Measurements from ENCODE around the gene ALDH18A1. TPM values are rescaled to one million over a fixed set of nuclear protein-coding genes. Genes with fewer than 3 reads are reported as not detected.

The ALDH18A1 gene
- total RNA-seq, 2 donors from 2014 or later: 81.0 to 130 TPM

DNA sequence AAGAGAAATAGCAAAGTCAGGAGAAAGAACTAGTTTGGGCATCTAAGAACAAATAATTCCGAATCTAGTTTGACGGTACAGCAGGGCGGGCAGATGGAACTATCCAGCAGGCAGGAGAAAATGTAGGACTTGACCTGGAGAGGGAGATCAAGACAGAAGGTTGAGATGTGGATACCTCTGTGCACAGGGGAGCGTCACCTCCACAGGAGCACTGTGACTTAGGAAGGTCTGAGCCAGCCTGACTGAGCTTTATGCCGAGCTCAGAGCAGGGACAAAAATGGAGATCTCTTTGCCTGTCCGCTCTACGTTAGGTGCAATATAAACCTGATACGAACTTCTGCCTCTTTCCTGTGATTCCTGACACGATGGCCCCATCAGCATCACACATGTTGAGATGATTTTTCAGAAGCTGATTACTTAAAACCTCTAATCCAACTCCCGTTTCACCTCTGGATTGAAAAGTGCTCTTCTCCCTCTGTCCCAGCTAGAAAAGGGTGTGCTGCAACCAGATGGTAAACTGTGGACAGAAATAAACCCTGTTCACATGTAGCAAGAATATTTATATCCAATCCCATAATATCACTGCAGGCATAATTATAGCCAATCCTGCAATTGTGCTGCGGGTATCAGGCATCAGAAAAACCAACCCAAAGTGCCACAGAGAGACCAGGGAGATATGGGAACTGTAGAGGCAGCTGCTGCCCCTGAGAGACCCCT is 81.7 kb downstream of the ALDH18A1 start:
- peaks cover 4% of the 10 kb centered on the region for H3K4me1 Mint-ChIP-seq
- no peak overlapping the region for H3K9ac ChIP-seq (ENCODE audit: extremely low read depth, low read length, poor library complexity, severe bottlenecking)
- TF ChIP-seq, protein P1, sequence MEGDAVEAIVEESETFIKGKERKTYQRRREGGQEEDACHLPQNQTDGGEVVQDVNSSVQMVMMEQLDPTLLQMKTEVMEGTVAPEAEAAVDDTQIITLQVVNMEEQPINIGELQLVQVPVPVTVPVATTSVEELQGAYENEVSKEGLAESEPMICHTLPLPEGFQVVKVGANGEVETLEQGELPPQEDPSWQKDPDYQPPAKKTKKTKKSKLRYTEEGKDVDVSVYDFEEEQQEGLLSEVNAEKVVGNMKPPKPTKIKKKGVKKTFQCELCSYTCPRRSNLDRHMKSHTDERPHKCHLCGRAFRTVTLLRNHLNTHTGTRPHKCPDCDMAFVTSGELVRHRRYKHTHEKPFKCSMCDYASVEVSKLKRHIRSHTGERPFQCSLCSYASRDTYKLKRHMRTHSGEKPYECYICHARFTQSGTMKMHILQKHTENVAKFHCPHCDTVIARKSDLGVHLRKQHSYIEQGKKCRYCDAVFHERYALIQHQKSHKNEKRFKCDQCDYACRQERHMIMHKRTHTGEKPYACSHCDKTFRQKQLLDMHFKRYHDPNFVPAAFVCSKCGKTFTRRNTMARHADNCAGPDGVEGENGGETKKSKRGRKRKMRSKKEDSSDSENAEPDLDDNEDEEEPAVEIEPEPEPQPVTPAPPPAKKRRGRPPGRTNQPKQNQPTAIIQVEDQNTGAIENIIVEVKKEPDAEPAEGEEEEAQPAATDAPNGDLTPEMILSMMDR (conservative IDR thresholded peaks at IDR 0.05): no peak
- no peak overlapping the region for H3K27ac Mint-ChIP-seq
- H3K27ac ChIP-seq (ENCODE audit: low read depth, low read length): no peak overlapping the region
- no peak overlapping the region for H3K4me3 ChIP-seq (ENCODE audit: low read length)
- peaks cover 6% of the 10 kb centered on the region for H3K27me3 Mint-ChIP-seq (ENCODE audit: insufficient read depth)
- H3K36me3 ChIP-seq (ENCODE audit: control insufficient read depth, insufficient read depth, low read length): no peaks in the 10 kb centered on the region
- no peak for DNase-seq
- 79 to 83% methylated on average over 10 to 11 of the region's 11 CpGs for WGBS, 2 experiments (ENCODE audit: insufficient coverage in 1 of 2, insufficient read length in 1 of 2)
- H3K4me1 ChIP-seq (ENCODE audit: control insufficient read depth, insufficient read depth, low read length): no peaks in the 10 kb centered on the region
- peaks cover 5% of the 10 kb centered on the region for H3K27me3 ChIP-seq (ENCODE audit: control insufficient read depth, insufficient read depth, low read length, poor library complexity, severe bottlenecking)
- no peak overlapping the region for H3K4me3 Mint-ChIP-seq
- H3K9me3 Mint-ChIP-seq: no peaks in the 10 kb centered on the region
- H3K36me3 Mint-ChIP-seq (ENCODE audit: low read depth): no peaks in the 10 kb centered on the region
- no peaks in the 10 kb centered on the region for H3K9me3 ChIP-seq (ENCODE audit: control insufficient read depth, low read length)

DNA sequence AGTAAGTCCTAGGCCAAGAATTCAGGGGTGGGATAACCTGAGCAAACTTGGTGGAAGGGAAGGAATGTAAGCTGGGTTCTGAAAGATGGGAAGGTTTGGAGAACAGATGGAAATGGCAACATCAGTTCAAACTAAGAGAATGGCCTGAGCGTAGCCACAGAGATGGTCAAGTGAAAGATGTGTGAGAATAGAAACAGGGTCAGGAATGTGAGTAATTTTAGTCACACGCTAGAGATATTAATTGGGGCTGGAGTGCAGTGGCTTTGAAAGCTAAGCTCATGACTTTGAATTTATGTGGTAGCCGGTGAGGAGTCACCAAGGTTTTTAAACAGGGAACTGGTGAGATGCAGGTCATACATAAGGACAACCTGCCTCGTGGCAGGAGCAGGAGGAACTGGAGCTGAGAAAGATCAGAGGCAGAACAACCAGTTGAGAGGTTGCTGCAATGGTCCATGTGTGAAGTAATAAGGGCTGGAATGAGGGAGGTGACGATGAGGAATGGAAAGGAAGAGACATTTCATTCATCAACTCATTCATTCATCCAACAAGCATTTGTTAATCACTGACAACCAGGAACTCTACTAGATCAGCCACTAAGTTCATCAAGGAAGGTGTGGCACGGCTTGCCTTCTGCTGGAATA is 82.4 kb downstream of the ALDH18A1 start:
- Histone ChIP-seq H3K27ac (ENCODE audit: low read depth, low read length) (no peak overlapping the region), H3K4me3 (ENCODE audit: low read length) (no peak overlapping the region), H3K9ac (ENCODE audit: extremely low read depth, low read length, poor library complexity, severe bottlenecking) (no peak overlapping the region), H3K36me3 (ENCODE audit: control insufficient read depth, insufficient read depth, low read length) (no peaks in the 10 kb centered on the region), H3K9me3 (ENCODE audit: control insufficient read depth, low read length) (no peaks in the 10 kb centered on the region), H3K4me1 (ENCODE audit: control insufficient read depth, insufficient read depth, low read length) (no peaks in the 10 kb centered on the region), H3K27me3 (ENCODE audit: control insufficient read depth, insufficient read depth, low read length, poor library complexity, severe bottlenecking) (peaks cover 5% of the 10 kb centered on the region)
- Mint-ChIP-seq H3K27me3 (ENCODE audit: insufficient read depth) (peaks cover 6% of the 10 kb centered on the region), H3K4me3 (no peak overlapping the region), H3K36me3 (ENCODE audit: low read depth) (no peaks in the 10 kb centered on the region), H3K4me1 (no peaks in the 10 kb centered on the region), H3K9me3 (no peaks in the 10 kb centered on the region), H3K27ac (no peak overlapping the region)
- TF ChIP-seq, protein P1 (conservative IDR thresholded peaks at IDR 0.05): no peak
- no peak for DNase-seq
- 91 to 100% methylated on average over 4 to 5 of the region's 6 CpGs for WGBS, 2 experiments (ENCODE audit: insufficient coverage in 1 of 2, insufficient read length in 1 of 2)

DNA sequence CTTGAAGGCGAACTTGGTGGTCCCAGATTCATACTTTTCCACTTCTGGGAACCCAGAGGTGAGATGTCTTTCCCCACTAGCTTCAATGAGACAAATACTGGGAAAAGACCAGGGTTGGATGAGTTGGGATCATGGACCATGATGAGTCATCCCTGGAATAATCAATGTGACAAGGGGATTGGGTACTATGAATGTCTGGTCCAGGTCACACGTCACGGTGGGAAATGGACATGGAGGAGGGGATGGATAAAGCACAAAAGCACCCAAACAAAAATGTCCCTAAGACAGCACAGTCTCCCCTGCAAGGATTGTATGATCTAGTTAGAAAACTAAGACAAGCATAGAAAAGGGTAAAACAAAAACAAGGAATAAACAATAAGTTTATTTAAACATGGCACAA is 83.0 kb downstream of the ALDH18A1 start:
- WGBS, 2 experiments (ENCODE audit: insufficient coverage in 1 of 2, insufficient read length in 1 of 2): 95% methylated on average over 3 of the region's 3 CpGs; no CpG with 5 or more reads in 1 of the 2 experiments
- DNase-seq: no peak
- Mint-ChIP-seq H3K9me3 (no peaks in the 10 kb centered on the region), H3K4me1 (no peaks in the 10 kb centered on the region), H3K36me3 (ENCODE audit: low read depth) (no peaks in the 10 kb centered on the region), H3K4me3 (no peak overlapping the region), H3K27ac (no peak overlapping the region), H3K27me3 (ENCODE audit: insufficient read depth) (peaks cover 6% of the 10 kb centered on the region)
- no peak overlapping the region for H3K4me3 ChIP-seq (ENCODE audit: low read length)
- H3K27me3 ChIP-seq (ENCODE audit: control insufficient read depth, insufficient read depth, low read length, poor library complexity, severe bottlenecking): peaks cover 5% of the 10 kb centered on the region
- no peak overlapping the region for H3K9ac ChIP-seq (ENCODE audit: extremely low read depth, low read length, poor library complexity, severe bottlenecking)
- no peaks in the 10 kb centered on the region for H3K9me3 ChIP-seq (ENCODE audit: control insufficient read depth, low read length)
- H3K36me3 ChIP-seq (ENCODE audit: control insufficient read depth, insufficient read depth, low read length): no peaks in the 10 kb centered on the region
- no peaks in the 10 kb centered on the region for H3K4me1 ChIP-seq (ENCODE audit: control insufficient read depth, insufficient read depth, low read length)
- no peak overlapping the region for H3K27ac ChIP-seq (ENCODE audit: low read depth, low read length)
- TF ChIP-seq, protein P1 (conservative IDR thresholded peaks at IDR 0.05): no peak
